ENCODE measurements around the gene CDKL5.

CDKL5 gene

DNA sequence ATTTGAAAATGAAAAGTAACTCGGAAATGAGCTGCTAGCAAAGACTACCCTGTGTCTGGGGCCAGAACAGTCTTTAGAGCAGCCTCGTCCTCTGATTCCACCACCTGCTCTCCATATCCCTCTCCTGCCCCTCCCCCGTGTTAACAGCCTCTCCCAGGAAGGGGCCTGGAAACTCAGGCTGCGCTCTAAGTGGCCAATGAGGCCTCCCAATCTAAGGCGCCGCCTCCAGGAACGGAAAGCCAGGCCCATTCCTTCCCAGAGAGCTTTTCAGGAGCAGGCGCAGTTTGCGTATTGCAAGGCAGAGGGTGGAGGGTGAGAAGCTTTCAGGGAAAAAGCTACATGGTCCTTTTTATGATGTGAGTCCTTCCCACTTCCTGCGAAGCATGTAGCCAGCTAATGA lies 215.3 kb downstream of the CDKL5 start:
- H3K27me3 ChIP-seq (ENCODE audit: insufficient read depth, poor library complexity, severe bottlenecking), result no peaks in the 10 kb centered on the region
- H3K4me3 ChIP-seq (replicated peaks; ENCODE audit: insufficient read depth, low read length), result no peak overlapping the region
- DNase-seq (ENCODE audit: low read depth in 1 of 2, low spot score in 1 of 2), result no peak
- no peak overlapping the region for H3K27ac ChIP-seq (replicated peaks)
- TF ChIP-seq SPI1 (IDR thresholded peaks at IDR 0.05; ENCODE audit: borderline replicate concordance, low read depth), result no peak
- TF ChIP-seq GABPA (IDR thresholded peaks at IDR 0.05; ENCODE audit: low read depth), result no peak
- no peak for TF ChIP-seq POLR2AphosphoS5 (IDR thresholded peaks at IDR 0.05; ENCODE audit: low read depth)
- TF ChIP-seq, protein P1, sequence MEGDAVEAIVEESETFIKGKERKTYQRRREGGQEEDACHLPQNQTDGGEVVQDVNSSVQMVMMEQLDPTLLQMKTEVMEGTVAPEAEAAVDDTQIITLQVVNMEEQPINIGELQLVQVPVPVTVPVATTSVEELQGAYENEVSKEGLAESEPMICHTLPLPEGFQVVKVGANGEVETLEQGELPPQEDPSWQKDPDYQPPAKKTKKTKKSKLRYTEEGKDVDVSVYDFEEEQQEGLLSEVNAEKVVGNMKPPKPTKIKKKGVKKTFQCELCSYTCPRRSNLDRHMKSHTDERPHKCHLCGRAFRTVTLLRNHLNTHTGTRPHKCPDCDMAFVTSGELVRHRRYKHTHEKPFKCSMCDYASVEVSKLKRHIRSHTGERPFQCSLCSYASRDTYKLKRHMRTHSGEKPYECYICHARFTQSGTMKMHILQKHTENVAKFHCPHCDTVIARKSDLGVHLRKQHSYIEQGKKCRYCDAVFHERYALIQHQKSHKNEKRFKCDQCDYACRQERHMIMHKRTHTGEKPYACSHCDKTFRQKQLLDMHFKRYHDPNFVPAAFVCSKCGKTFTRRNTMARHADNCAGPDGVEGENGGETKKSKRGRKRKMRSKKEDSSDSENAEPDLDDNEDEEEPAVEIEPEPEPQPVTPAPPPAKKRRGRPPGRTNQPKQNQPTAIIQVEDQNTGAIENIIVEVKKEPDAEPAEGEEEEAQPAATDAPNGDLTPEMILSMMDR (IDR thresholded peaks at IDR 0.05; ENCODE audit: insufficient read depth, low read length), result no peak
- TF ChIP-seq, protein P2, sequence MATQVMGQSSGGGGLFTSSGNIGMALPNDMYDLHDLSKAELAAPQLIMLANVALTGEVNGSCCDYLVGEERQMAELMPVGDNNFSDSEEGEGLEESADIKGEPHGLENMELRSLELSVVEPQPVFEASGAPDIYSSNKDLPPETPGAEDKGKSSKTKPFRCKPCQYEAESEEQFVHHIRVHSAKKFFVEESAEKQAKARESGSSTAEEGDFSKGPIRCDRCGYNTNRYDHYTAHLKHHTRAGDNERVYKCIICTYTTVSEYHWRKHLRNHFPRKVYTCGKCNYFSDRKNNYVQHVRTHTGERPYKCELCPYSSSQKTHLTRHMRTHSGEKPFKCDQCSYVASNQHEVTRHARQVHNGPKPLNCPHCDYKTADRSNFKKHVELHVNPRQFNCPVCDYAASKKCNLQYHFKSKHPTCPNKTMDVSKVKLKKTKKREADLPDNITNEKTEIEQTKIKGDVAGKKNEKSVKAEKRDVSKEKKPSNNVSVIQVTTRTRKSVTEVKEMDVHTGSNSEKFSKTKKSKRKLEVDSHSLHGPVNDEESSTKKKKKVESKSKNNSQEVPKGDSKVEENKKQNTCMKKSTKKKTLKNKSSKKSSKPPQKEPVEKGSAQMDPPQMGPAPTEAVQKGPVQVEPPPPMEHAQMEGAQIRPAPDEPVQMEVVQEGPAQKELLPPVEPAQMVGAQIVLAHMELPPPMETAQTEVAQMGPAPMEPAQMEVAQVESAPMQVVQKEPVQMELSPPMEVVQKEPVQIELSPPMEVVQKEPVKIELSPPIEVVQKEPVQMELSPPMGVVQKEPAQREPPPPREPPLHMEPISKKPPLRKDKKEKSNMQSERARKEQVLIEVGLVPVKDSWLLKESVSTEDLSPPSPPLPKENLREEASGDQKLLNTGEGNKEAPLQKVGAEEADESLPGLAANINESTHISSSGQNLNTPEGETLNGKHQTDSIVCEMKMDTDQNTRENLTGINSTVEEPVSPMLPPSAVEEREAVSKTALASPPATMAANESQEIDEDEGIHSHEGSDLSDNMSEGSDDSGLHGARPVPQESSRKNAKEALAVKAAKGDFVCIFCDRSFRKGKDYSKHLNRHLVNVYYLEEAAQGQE (IDR thresholded peaks at IDR 0.05; ENCODE audit: insufficient replicate concordance, low read depth), result no peak

DNA sequence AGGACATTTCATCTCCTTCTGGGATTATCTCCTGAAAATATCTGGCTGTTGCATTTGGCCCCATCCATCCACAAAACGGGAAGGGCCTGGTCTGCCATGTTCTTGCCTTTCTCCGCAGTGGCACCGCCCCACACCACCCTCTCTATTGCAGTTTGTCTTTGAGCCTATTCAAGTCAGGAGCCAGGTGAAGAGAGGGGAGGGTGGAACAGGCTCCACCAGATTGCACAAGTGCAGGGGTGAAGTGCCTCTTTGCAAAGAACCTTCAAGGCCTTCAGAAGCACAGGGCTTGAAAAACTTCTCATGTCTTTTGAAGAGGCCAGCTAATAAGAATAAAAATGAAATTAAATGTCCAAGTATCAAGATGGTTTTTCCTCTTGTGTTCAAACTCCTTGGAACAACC lies 217.8 kb downstream of the CDKL5 start:
- Histone ChIP-seq H3K27ac (replicated peaks) (no peak overlapping the region), H3K4me3 (replicated peaks; ENCODE audit: insufficient read depth, low read length) (no peak overlapping the region), H3K27me3 (ENCODE audit: insufficient read depth, poor library complexity, severe bottlenecking) (no peaks in the 10 kb centered on the region)
- no peak for DNase-seq (ENCODE audit: low read depth in 1 of 2, low spot score in 1 of 2)
- TF ChIP-seq, protein P1 (IDR thresholded peaks at IDR 0.05; ENCODE audit: insufficient read depth, low read length), result no peak
- TF ChIP-seq SPI1 (IDR thresholded peaks at IDR 0.05; ENCODE audit: borderline replicate concordance, low read depth), result no peak
- TF ChIP-seq, protein P2 (IDR thresholded peaks at IDR 0.05; ENCODE audit: insufficient replicate concordance, low read depth), result no peak
- no peak for TF ChIP-seq POLR2AphosphoS5 (IDR thresholded peaks at IDR 0.05; ENCODE audit: low read depth)
- no peak for TF ChIP-seq GABPA (IDR thresholded peaks at IDR 0.05; ENCODE audit: low read depth)

DNA sequence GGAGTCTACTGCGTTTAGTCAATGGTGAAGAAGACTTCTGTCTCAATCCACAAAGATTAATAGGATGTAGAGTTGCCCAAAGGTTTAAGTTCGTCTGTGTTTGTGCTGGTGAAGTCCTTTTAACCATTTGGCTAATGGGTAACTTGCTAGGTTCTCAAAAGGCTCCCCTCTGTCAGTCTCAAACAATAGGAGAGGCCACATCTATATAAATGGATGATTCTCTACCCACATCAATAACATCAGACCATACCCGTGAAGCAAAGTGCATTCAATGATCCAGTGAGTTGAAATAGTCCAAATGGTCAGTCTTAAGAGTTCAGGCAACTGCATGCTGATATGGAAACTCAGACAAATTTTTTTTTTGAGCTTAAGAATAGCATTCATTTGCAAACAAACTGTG lies 218.4 kb downstream of the CDKL5 start:
- H3K4me3 ChIP-seq (replicated peaks; ENCODE audit: insufficient read depth, low read length), result no peak overlapping the region
- no peaks in the 10 kb centered on the region for H3K27me3 ChIP-seq (ENCODE audit: insufficient read depth, poor library complexity, severe bottlenecking)
- TF ChIP-seq, protein P1 (IDR thresholded peaks at IDR 0.05; ENCODE audit: insufficient read depth, low read length), result no peak
- TF ChIP-seq GABPA (IDR thresholded peaks at IDR 0.05; ENCODE audit: low read depth) (no peak), SPI1 (IDR thresholded peaks at IDR 0.05; ENCODE audit: borderline replicate concordance, low read depth) (no peak), POLR2AphosphoS5 (IDR thresholded peaks at IDR 0.05; ENCODE audit: low read depth) (no peak)
- TF ChIP-seq, protein P2 (IDR thresholded peaks at IDR 0.05; ENCODE audit: insufficient replicate concordance, low read depth), result no peak
- DNase-seq (ENCODE audit: low read depth in 1 of 2, low spot score in 1 of 2), result no peak
- no peak overlapping the region for H3K27ac ChIP-seq (replicated peaks)
